ENCODE results near the gene ANKRD44. TPM values are rescaled to one million over a fixed set of nuclear protein-coding genes. Genes with fewer than 3 reads are reported as not detected.

The ANKRD44 gene
- total and polyA plus RNA-seq, 7 donors = 0.35 to 9.3 (median 1.7) TPM

DNA sequence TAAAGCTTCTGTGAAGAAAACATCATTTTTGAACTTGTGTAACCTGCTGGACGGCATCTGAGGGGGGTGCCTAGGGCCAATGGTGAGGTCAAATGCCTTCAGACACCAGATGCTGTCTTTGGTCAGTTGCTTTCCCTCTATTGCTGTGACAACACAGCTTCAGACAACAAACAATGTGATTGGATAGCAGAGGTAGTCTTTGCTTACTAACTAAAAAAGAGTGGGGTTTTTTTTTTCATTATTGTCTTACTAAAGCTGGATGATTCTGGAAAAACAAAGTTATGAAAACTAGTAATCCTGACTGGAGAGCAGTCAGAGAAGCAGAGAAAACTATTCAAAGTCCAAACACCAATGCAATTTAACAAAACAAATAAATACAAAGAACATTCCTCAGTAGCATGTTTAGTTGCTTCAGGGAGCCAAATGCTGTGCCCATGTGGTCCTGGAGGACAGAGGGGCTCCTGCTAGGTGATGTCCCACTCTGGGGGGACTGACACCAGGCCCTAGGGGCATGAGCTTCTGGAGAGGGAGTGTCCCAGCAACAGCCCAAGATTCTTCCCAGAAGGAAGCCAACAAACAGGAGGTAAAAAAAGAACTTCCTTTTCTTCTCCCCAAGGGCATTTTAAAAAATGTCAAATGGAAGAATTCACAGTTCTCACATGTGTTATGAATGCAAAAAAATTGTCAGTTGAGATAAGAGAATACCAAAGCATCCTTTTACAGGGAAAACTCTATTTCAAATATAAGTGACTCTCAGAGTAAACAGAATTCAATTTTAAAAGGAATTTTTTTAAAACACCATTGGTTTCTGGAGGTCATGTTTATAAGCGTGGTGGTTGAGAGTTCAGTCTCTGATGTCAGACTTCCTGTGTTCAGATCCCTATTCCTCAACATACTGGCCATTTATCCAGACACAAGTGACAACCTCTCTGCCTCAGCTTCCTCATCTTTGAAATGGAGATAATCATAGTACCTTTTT lies 203.0 kb downstream of the ANKRD44 start:
- no peak for TF ChIP-seq CTCF (IDR thresholded peaks at IDR 0.05)
- H3K36me3 ChIP-seq (ENCODE audit: insufficient read depth in 1 of 2, low read depth in 1 of 2) = no peaks in the 10 kb centered on the region
- H3K27ac ChIP-seq = peak overlapping the region; percentile 57
- no peaks in the 10 kb centered on the region for H3K4me1 ChIP-seq
- intact Hi-C loops (cut with DNase I) = no loop called here
- ATAC-seq = peak in 3 of 4 donors; percentile 45 to 81 (median 53)
- H3K4me3 ChIP-seq = no peak overlapping the region
- DNase-seq = peak; percentile 44 to 80
- WGBS, 3 donors = 42 to 44% (median 43%) methylated on average over 2 of the region's 2 CpGs
- H3K27me3 ChIP-seq (ENCODE audit: insufficient read depth in 3 of 3, low read length in 2 of 3) = no peaks in the 10 kb centered on the region
- no peaks in the 10 kb centered on the region for H3K9me3 ChIP-seq

DNA sequence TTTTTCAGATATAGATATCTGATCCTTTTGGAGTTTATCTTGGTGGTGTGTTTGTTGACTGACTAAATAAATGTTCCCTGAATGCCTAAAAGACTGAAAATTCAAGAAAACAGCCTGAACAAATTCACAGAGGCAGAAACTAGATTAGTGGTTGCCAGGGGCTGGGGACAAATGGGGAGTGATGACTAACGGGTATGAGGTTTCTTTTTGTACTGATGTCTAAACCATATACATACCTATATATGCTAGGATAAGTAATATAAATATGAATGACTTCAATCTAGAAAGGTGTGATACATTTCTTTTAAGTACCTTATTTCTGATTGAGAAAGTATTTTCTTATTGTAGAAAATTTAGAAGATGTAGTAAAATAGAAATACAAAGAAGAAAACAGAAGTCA lies 207.2 kb downstream of the ANKRD44 start:
- H3K36me3 ChIP-seq (ENCODE audit: insufficient read depth in 1 of 2, low read depth in 1 of 2) = peaks cover 0 to 5% of the 10 kb centered on the region in 2 donors
- no peak for ATAC-seq
- intact Hi-C loops (cut with DNase I) = no loop called here

DNA sequence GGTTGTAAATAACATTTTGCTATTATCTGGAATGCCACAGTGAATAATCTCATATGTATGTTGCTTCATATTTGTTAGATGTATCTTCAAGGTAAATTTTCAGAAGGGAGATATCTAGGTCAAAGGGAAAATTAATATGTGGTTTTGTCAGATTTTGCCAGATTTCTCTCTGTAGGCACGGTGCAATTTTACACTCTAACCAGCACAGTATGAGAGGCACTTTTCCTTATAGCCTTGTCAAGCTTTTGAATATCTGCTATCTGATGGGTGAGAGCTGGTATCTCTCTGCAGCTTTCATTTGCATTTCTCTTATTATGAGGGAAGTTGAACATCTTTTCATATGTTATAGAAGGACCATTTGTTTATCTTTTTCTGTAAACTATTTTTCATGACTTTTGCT lies 208.3 kb downstream of the ANKRD44 start:
- Histone ChIP-seq H3K9me3 (no peaks in the 10 kb centered on the region), H3K4me3 (no peak overlapping the region), H3K36me3 (ENCODE audit: insufficient read depth in 1 of 2, low read depth in 1 of 2) (peaks cover 0 to 5% of the 10 kb centered on the region in 2 donors), H3K27ac (no peak overlapping the region), H3K27me3 (ENCODE audit: insufficient read depth in 3 of 3, low read length in 2 of 3) (no peaks in the 10 kb centered on the region), H3K4me1 (no peaks in the 10 kb centered on the region)
- no peak for DNase-seq
- intact Hi-C loops (cut with DNase I) = no loop called here
- 58 to 88% (median 75%) methylated on average over 1 of the region's 1 CpG for WGBS, 3 donors
- no peak for ATAC-seq
- no peak for TF ChIP-seq CTCF (IDR thresholded peaks at IDR 0.05)

More for the DNA sequence above, 207.2 kb downstream of the ANKRD44 start:
- Histone ChIP-seq H3K4me3 (no peak overlapping the region), H3K27me3 (ENCODE audit: insufficient read depth in 3 of 3, low read length in 2 of 3) (no peaks in the 10 kb centered on the region), H3K4me1 (no peaks in the 10 kb centered on the region), H3K27ac (no peak overlapping the region), H3K9me3 (no peaks in the 10 kb centered on the region)
- no peak for DNase-seq
- TF ChIP-seq CTCF (IDR thresholded peaks at IDR 0.05) = no peak
- 85 to 97% (median 92%) methylated on average over 1 of the region's 1 CpG for WGBS, 3 donors

- Histone ChIP-seq H3K4me1 (no peaks in the 10 kb centered on the region), H3K27ac (no peak overlapping the region), H3K27me3 (ENCODE audit: insufficient read depth in 3 of 3, low read length in 2 of 3) (no peaks in the 10 kb centered on the region), H3K36me3 (ENCODE audit: insufficient read depth in 1 of 2, low read depth in 1 of 2) (peaks cover 0 to 5% of the 10 kb centered on the region in 2 donors), H3K4me3 (no peak overlapping the region), H3K9me3 (no peaks in the 10 kb centered on the region)
- ATAC-seq (no peak), DNase-seq (no peak)
- intact Hi-C loops (cut with DNase I) = no loop called here
- WGBS, 3 donors = 91 to 96% (median 93%) methylated on average over 2 of the region's 2 CpGs
- no peak for TF ChIP-seq CTCF (IDR thresholded peaks at IDR 0.05)
Observed at GRCh38 chr2:197101519-197101918, 209.1 kb downstream of the ANKRD44 start.
